ENCODE data around the gene EBF3.

DNA sequence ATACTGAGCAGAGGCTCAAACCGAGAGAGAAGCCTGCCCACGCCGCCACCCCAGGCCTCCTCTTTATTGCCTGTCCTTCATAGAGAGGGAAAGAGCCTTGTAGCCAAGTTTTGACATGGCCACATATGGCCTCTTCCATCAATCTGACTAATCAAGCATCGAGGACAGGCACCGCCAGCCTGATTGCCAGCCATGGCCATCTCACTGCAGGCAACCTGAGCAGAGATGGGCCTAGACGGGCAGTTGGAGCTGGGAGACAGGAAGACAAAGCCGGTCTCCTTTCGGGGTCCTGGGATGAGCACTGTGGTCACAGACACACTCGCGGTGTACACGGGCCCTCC lies 67.2 kb downstream of the EBF3 start:
- TF ChIP-seq CTCF (conservative IDR thresholded peaks at IDR 0.05; ENCODE audit: low read depth, low read length) (no peak), EZH2phosphoT487 (IDR thresholded peaks at IDR 0.05; ENCODE audit: borderline replicate concordance, low read length) (no peak)
